NB4 (cell line): ENCODE data around the gene CDK8.

Experiments used
- DNase-seq: peaks from one replicate; pipeline ENCODE4 v3.0.0; 2010; ENCODE audit warnings: low read depth
- H3K4me3 ChIP-seq: one replicate; pipeline ENCODE4 v1.5.1; 2011; ENCODE audit warnings: mild to moderate bottlenecking, low read depth, low read length, moderate library complexity
- CTCF ChIP-seq: IDR thresholded peaks from one replicate; pipeline ENCODE4 v1.5.1; 2012; ENCODE audit warnings: low read depth, low read length
- MAX ChIP-seq: IDR thresholded peaks from 2 replicates; pipeline ENCODE4 v1.6.1; 2011; ENCODE audit warnings: low read depth, low read length
- MYC ChIP-seq: IDR thresholded peaks from 2 replicates; pipeline ENCODE4 v1.6.1; 2011; ENCODE audit warnings: low read depth, low read length
- POLR2A ChIP-seq: IDR thresholded peaks from 2 replicates; pipeline ENCODE4 v1.6.1; 2011; ENCODE audit warnings: mild to moderate bottlenecking; ENCODE audit not compliant: insufficient read length; ENCODE audit errors: extremely low read depth

CDK8 gene

GRCh38 chr13:26299168-26299750 is 45.3 kb downstream of the CDK8 start:
- H3K4me3 ChIP-seq = no peak overlapping the region
- TF ChIP-seq CTCF (no peak), MYC (no peak), POLR2A (no peak), MAX (no peak)
- DNase-seq = no peak

GRCh38 chr13:26300140-26300539 is 46.2 kb downstream of the CDK8 start:
- DNase-seq = peak; percentile 9
- TF ChIP-seq CTCF (no peak), MYC (no peak), MAX (no peak), POLR2A (no peak)
- no peak overlapping the region for H3K4me3 ChIP-seq

- no peak for DNase-seq
- H3K4me3 ChIP-seq = no peak overlapping the region
- no peak for TF ChIP-seq POLR2A
- no peak for TF ChIP-seq MYC
- TF ChIP-seq CTCF = no peak
- TF ChIP-seq MAX = no peak
These were observed 51.7 kb downstream of the CDK8 start for GRCh38 chr13:26305676-26306075.

GRCh38 chr13:26307701-26308100 is 53.8 kb downstream of the CDK8 start:
- no peak overlapping the region for H3K4me3 ChIP-seq
- no peak for TF ChIP-seq CTCF
- no peak for TF ChIP-seq MAX
- no peak for TF ChIP-seq MYC
- TF ChIP-seq POLR2A = no peak
- no peak for DNase-seq

- TF ChIP-seq MAX = no peak
- no peak for TF ChIP-seq MYC
- no peak for TF ChIP-seq CTCF
- TF ChIP-seq POLR2A = no peak
- no peak overlapping the region for H3K4me3 ChIP-seq
- no peak for DNase-seq
These were observed 54.3 kb downstream of the CDK8 start for GRCh38 chr13:26308250-26308649.

GRCh38 chr13:26308836-26309235 is 54.9 kb downstream of the CDK8 start:
- TF ChIP-seq MAX (no peak), POLR2A (no peak), MYC (no peak), CTCF (no peak)
- DNase-seq = no peak
- H3K4me3 ChIP-seq = no peak overlapping the region
